GM23338 (cell line): ENCODE results near the gene UBASH3A. TPM values are rescaled to one million over a fixed set of nuclear protein-coding genes. Genes with fewer than 3 reads are reported as not detected.
A peak's percentile ranks its signal among the peaks of the same experiment; 100 is the strongest.

Experiments
- ATAC-seq: fragments of 200-7000 bp; cut with Tn5 transposase; 3 replicates; pipeline ENCODE4 v1.9.1; 2020
- DNase-seq: peaks from one replicate; pipeline ENCODE4 v3.0.0-alpha.2; 2015; ENCODE audit warnings: low spot score
- H2AFZ ChIP-seq: fragments of 200-600 bp; sonication (generic); 2 replicates; pipeline ENCODE4 v1.8.0; 2016; ENCODE audit warnings: antibody characterized with exemption, mild to moderate bottlenecking, moderate library complexity
- H3F3A ChIP-seq: fragments of 200-600 bp; sonication (generic); replicated peaks from 2 replicates; pipeline ENCODE4 v1.8.0; 2017; ENCODE audit warnings: antibody characterized with exemption, mixed run types, low read depth
- H3K27ac ChIP-seq: fragments of 200-600 bp; sonication (generic); 2 replicates; pipeline ENCODE4 v1.6.1; 2016; ENCODE audit warnings: low read depth
- H3K27me3 ChIP-seq: fragments of 200-600 bp; sonication (generic); 2 replicates; pipeline ENCODE4 v1.8.0; 2016; ENCODE audit warnings: mild to moderate bottlenecking, mixed run types, moderate library complexity; ENCODE audit not compliant: insufficient read depth
- H3K36me3 ChIP-seq: fragments of 200-600 bp; sonication (generic); 2 replicates; pipeline ENCODE4 v1.8.0; 2016; ENCODE audit warnings: mild to moderate bottlenecking; ENCODE audit not compliant: insufficient read depth
- H3K4me1 ChIP-seq: fragments of 200-600 bp; sonication (generic); 2 replicates; pipeline ENCODE4 v1.8.0; 2016; ENCODE audit warnings: mild to moderate bottlenecking, moderate library complexity; ENCODE audit not compliant: insufficient read depth
- H3K4me2 ChIP-seq: fragments of 200-600 bp; sonication (generic); 2 replicates; pipeline ENCODE4 v1.7.1; 2017; ENCODE audit warnings: mixed run types
- H3K4me3 ChIP-seq: fragments of 200-600 bp; sonication (generic); 2 replicates; pipeline ENCODE4 v1.6.1; 2016; ENCODE audit warnings: mixed run types
- H3K79me2 ChIP-seq: fragments of 200-600 bp; sonication (generic); replicated peaks from 2 replicates; pipeline ENCODE4 v1.8.0; 2017; ENCODE audit warnings: mild to moderate bottlenecking; ENCODE audit not compliant: insufficient read depth
- H3K9me2 ChIP-seq: fragments of 200-600 bp; sonication (generic); 2 replicates; pipeline ENCODE4 v1.8.0; 2017; ENCODE audit not compliant: insufficient read depth
- H4K20me1 ChIP-seq: fragments of 200-600 bp; sonication (generic); replicated peaks from 2 replicates; pipeline ENCODE4 v1.8.0; 2017; ENCODE audit warnings: mild to moderate bottlenecking; ENCODE audit not compliant: insufficient read depth
- H3K27ac Mint-ChIP-seq: 2 replicates; pipeline ENCODE4 v1.8.0; 2020; ENCODE audit warnings: inconsistent platforms, mild to moderate bottlenecking, moderate library complexity, mixed read lengths
- H3K27me3 Mint-ChIP-seq: 3 replicates; pipeline ENCODE4 v1.8.0; 2022; ENCODE audit warnings: low read depth, mild to moderate bottlenecking, moderate library complexity, mixed read lengths, inconsistent platforms; ENCODE audit not compliant: insufficient read depth, poor library complexity
- H3K36me3 Mint-ChIP-seq: 3 replicates; pipeline ENCODE4 v1.8.0; 2021; ENCODE audit warnings: low read depth, mild to moderate bottlenecking, inconsistent platforms, moderate library complexity, mixed read lengths
- H3K4me1 Mint-ChIP-seq: 3 replicates; pipeline ENCODE4 v1.8.0; 2020; ENCODE audit warnings: mild to moderate bottlenecking, inconsistent platforms, mixed read lengths
- H3K4me3 Mint-ChIP-seq: 3 replicates; pipeline ENCODE4 v1.8.0; 2021; ENCODE audit warnings: moderate library complexity, mild to moderate bottlenecking, inconsistent platforms, mixed read lengths
- H3K9me3 Mint-ChIP-seq: 3 replicates; pipeline ENCODE4 v1.8.0; 2020; ENCODE audit warnings: moderate library complexity, mild to moderate bottlenecking, inconsistent platforms, mixed read lengths
- CTCF ChIP-seq, 2 experiments: fragments of 200-600 bp in 1 of 2; sonication (generic) in 1 of 2; conservative IDR thresholded peaks; 2 replicates each; pipeline versions ENCODE4 v1.5.1 to v1.6.1; 2016 to 2017; ENCODE audit warnings: antibody characterized with exemption in 2 of 2, low read depth in 2 of 2, mild to moderate bottlenecking in 2 of 2, moderate library complexity in 1 of 2
- ETS1 ChIP-seq: IDR thresholded peaks from 2 replicates; pipeline ENCODE4 v1.6.1; 2016; ENCODE audit warnings: antibody characterized with exemption
- EZH2 ChIP-seq: fragments of 200-600 bp; sonication (generic); IDR thresholded peaks from one replicate; pipeline ENCODE4 v1.8.0; 2017; ENCODE audit warnings: antibody characterized with exemption, mild to moderate bottlenecking, low read depth; ENCODE audit not compliant: unreplicated experiment
- JUNB ChIP-seq: IDR thresholded peaks from one replicate; pipeline ENCODE4 v1.6.1; 2016; ENCODE audit warnings: antibody characterized with exemption; ENCODE audit not compliant: unreplicated experiment
- NANOG ChIP-seq: IDR thresholded peaks from 2 replicates; pipeline ENCODE4 v1.6.1; 2016; ENCODE audit warnings: antibody characterized with exemption, borderline replicate concordance
- POLR2AphosphoS5 ChIP-seq: IDR thresholded peaks from 2 replicates; pipeline ENCODE4 v1.6.1; 2016; ENCODE audit warnings: antibody characterized with exemption, low read depth
- REST ChIP-seq: IDR thresholded peaks from one replicate; pipeline ENCODE4 v1.6.1; 2018; ENCODE audit warnings: antibody characterized with exemption; ENCODE audit not compliant: unreplicated experiment
- STAT1 ChIP-seq: IDR thresholded peaks from one replicate; pipeline ENCODE4 v1.6.1; 2016; ENCODE audit warnings: antibody characterized with exemption; ENCODE audit not compliant: unreplicated experiment
- ZNF114 ChIP-seq: fragments of 250-450 bp; sonication (Bioruptor Pico); IDR thresholded peaks from 2 replicates; pipeline ENCODE4 v1.5.0; 2020; ENCODE audit warnings: mild to moderate bottlenecking, moderate library complexity
- ZNF331 ChIP-seq: fragments of 250-450 bp; sonication (Bioruptor Pico); IDR thresholded peaks from 2 replicates; pipeline ENCODE4 v1.5.0; 2020; ENCODE audit warnings: low read depth, mild to moderate bottlenecking, moderate library complexity
- ZNF462 ChIP-seq: fragments of 250-450 bp; sonication (Bioruptor Pico); IDR thresholded peaks from 2 replicates; pipeline ENCODE4 v1.5.0; 2020; ENCODE audit warnings: mild to moderate bottlenecking, moderate library complexity
- long read RNA-seq: library from polyadenylated mRNA; unstranded; transcript quantifications from one replicate; pipeline ENCODE4 v2.0.0, GENCODE V29; 2020; ENCODE audit not compliant: unreplicated experiment
- polyA plus RNA-seq: library from polyadenylated mRNA; unstranded; fragments of >200 nt; fragmentation: Nextera tagmentation; extraction: Ambion mirVana; gene quantifications from 2 replicates; pipeline ENCODE4 v1.2.1, GENCODE V29; 2016
- total RNA-seq: library from RNA; depleted of rRNA; stranded (reverse); fragments of >200 nt; shearing (Covaris generic); gene quantifications from 2 replicates; pipeline ENCODE4 v1.2.3, GENCODE V29; 2014; rRNA removed

Gene UBASH3A
- total RNA-seq: not detected in 2 replicates
- polyA plus RNA-seq: not detected in 2 replicates
- long read RNA-seq: 0 reads

GRCh38 chr21:42403611-42404231 is at the start of gene UBASH3A:
TSS of gene UBASH3A (plus strand) at chr21:42403902. CDS start at chr21:42403946, 44 bp downstream.
- Histone ChIP-seq H3K27ac (no peak within 1 kb of the TSS), H3K27me3 (no peaks in the 10 kb centered on the region), H3F3A (no peaks in the 10 kb centered on the region), H3K9me2 (0 out of 2 replicates have a peak, but pooled peaks cover 3% of the 10 kb centered on the region), H3K4me2 (no peak within 1 kb of the TSS), H2AFZ (0 out of 2 replicates have a peak within 1 kb of the TSS, but pooled peaks have one; percentile 28), H3K4me3 (no peak within 1 kb of the TSS), H3K4me1 (no peaks in the 10 kb centered on the region), H3K79me2 (no peaks in the 10 kb centered on the region), H4K20me1 (no peaks in the 10 kb centered on the region), H3K36me3 (no peaks in the 10 kb centered on the region)
- H3K27ac Mint-ChIP-seq: no peak within 1 kb of the TSS; the same call in 1 of the 2 replicates
- DNase-seq: no peak
- H3K36me3 Mint-ChIP-seq: no peaks in the 10 kb centered on the region; the same call in 1 of the 3 replicates
- peaks cover 2% of the 10 kb centered on the region; the same call in 2 of the 3 replicates for H3K4me1 Mint-ChIP-seq
- peaks cover 5% of the 10 kb centered on the region; the same call in 1 of the 3 replicates for H3K9me3 Mint-ChIP-seq
- TF ChIP-seq ZNF114 (CRISPR knock-in tag) (no peak), STAT1 (no peak), ZNF462 (CRISPR knock-in tag) (no peak), ETS1 (no peak), POLR2AphosphoS5 (no peak), ZNF331 (CRISPR knock-in tag) (no peak), CTCF (conservative IDR thresholded peaks at IDR 0.05; ENCODE audit: low read depth in 2 of 2) (no peak), EZH2 (no peak), JUNB (no peak), NANOG (no peak), REST (no peak)
- peaks cover 1% of the 10 kb centered on the region for H3K27me3 Mint-ChIP-seq
- no peak; the same call in 2 of the 3 replicates for ATAC-seq
- H3K4me3 Mint-ChIP-seq: no peak within 1 kb of the TSS
